GM12891 (cell line): ENCODE data around the gene ZFPM1.

ENCODE experiments used
- POLR2A ChIP-seq: IDR thresholded peaks from 2 replicates; pipeline ENCODE4 v1.6.1; 2011; ENCODE audit warnings: low read depth, low read length, control low read depth
- POLR2AphosphoS5 ChIP-seq: IDR thresholded peaks from 2 replicates; pipeline ENCODE4 v1.6.1; 2011; ENCODE audit warnings: low read depth, low read length, control low read depth
- SPI1 ChIP-seq: IDR thresholded peaks from 2 replicates; pipeline ENCODE4 v1.6.1; 2011; ENCODE audit warnings: low read depth, low read length, control low read depth
- TAF1 ChIP-seq: IDR thresholded peaks from 2 replicates; pipeline ENCODE4 v1.6.1; 2011; ENCODE audit warnings: low read depth, low read length, control low read depth

DNA sequence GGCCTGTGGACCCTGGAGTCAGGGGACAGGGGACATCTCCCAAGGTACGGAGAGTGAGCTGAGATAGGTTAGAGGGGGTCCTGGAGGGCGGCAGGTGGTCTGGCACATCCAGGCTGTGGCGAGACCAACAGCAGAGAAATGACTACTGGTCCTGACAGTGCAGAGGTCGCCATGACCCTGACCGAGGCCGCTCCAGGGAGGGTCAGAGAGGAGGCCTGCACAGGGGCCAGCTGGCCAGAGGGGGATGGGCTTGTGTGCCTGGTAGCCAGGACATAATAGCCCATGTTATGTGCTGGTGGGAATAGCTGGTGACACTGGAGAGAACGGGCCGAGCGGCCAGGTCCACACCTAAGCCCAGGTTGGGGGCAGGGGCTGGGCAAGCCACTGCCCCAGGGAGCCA lies 76.5 kb downstream of the ZFPM1 start:
- no peak for TF ChIP-seq POLR2A
- TF ChIP-seq TAF1, result no peak
- TF ChIP-seq POLR2AphosphoS5, result no peak
- no peak for TF ChIP-seq SPI1
